KMS-11 (cell line): Measurements from ENCODE around the gene SPACA5.

Experiments used
- H2AFZ ChIP-seq: fragments of 200-600 bp; sonication (generic); 2 replicates; pipeline ENCODE4 v1.6.1; 2016; ENCODE audit warnings: antibody characterized with exemption, mixed run types, low read depth
- H3K27ac ChIP-seq: fragments of 200-600 bp; sonication (generic); 2 replicates; pipeline ENCODE4 v1.6.1; 2016; ENCODE audit warnings: mild to moderate bottlenecking, mixed run types
- H3K27me3 ChIP-seq: fragments of 200-600 bp; sonication (generic); 2 replicates; pipeline ENCODE4 v1.6.1; 2017; ENCODE audit warnings: mild to moderate bottlenecking, low read depth, mixed run types, moderate library complexity; ENCODE audit not compliant: insufficient read depth
- H3K36me3 ChIP-seq: fragments of 200-600 bp; sonication (generic); 2 replicates; pipeline ENCODE4 v1.6.1; 2017; ENCODE audit warnings: mild to moderate bottlenecking, mixed run types; ENCODE audit not compliant: insufficient read depth
- H3K4me1 ChIP-seq: fragments of 200-600 bp; sonication (generic); 2 replicates; pipeline ENCODE4 v1.6.1; 2016; ENCODE audit warnings: mild to moderate bottlenecking, low read depth, mixed run types; ENCODE audit not compliant: poor library complexity, severe bottlenecking
- H3K4me2 ChIP-seq: fragments of 200-600 bp; sonication (generic); 2 replicates; pipeline ENCODE4 v1.7.0; 2016; ENCODE audit warnings: mild to moderate bottlenecking, mixed run types
- H3K4me3 ChIP-seq: fragments of 200-600 bp; sonication (generic); IDR thresholded peaks from 2 replicates; pipeline ENCODE4 v1.6.1; 2017; ENCODE audit warnings: low read depth, low read length, mixed read lengths; ENCODE audit not compliant: insufficient read depth
- H3K79me2 ChIP-seq: fragments of 200-600 bp; sonication (generic); 2 replicates; pipeline ENCODE4 v1.6.1; 2016; ENCODE audit warnings: low read depth, mixed run types; ENCODE audit not compliant: insufficient read depth
- H3K9ac ChIP-seq: fragments of 200-600 bp; sonication (generic); 2 replicates; pipeline ENCODE4 v1.6.1; 2016; ENCODE audit warnings: mild to moderate bottlenecking, mixed run types
- H4K20me1 ChIP-seq: fragments of 200-600 bp; sonication (generic); 2 replicates; pipeline ENCODE4 v1.6.1; 2016; ENCODE audit warnings: mild to moderate bottlenecking, mixed run types; ENCODE audit not compliant: insufficient read depth
- TF ChIP-seq, protein P1 (sequence below): fragments of 200-600 bp; sonication (generic); conservative IDR thresholded peaks from 2 replicates; pipeline ENCODE4 v1.6.1; 2017; ENCODE audit warnings: low read depth, mild to moderate bottlenecking, antibody characterized with exemption, low read length, moderate library complexity, mixed read lengths

The SPACA5 gene

DNA sequence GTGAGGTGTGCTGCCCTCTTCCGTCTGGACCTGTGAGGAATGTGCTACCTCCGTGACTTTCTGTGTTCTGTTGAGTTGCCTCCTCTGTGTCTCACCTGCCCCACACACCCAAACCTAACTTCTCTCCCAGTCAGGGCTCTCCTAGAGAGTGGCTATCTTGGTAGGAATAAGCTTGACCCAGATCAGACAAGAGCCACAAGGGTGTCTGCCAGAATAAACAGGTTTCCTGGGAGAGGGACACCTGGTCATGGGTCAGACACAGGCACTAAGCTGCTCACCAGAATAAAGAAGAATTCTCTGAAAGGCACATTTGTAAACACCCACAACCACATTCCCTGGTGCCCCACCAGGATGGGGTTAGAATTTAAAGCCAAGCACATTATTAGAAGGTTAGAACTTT lies 14.1 kb upstream of the SPACA5 start:
- H3K4me1 ChIP-seq = no peaks in the 10 kb centered on the region
- no peaks in the 10 kb centered on the region for H4K20me1 ChIP-seq
- H3K79me2 ChIP-seq = no peaks in the 10 kb centered on the region
- no peak overlapping the region for H3K4me3 ChIP-seq
- TF ChIP-seq, protein P1, sequence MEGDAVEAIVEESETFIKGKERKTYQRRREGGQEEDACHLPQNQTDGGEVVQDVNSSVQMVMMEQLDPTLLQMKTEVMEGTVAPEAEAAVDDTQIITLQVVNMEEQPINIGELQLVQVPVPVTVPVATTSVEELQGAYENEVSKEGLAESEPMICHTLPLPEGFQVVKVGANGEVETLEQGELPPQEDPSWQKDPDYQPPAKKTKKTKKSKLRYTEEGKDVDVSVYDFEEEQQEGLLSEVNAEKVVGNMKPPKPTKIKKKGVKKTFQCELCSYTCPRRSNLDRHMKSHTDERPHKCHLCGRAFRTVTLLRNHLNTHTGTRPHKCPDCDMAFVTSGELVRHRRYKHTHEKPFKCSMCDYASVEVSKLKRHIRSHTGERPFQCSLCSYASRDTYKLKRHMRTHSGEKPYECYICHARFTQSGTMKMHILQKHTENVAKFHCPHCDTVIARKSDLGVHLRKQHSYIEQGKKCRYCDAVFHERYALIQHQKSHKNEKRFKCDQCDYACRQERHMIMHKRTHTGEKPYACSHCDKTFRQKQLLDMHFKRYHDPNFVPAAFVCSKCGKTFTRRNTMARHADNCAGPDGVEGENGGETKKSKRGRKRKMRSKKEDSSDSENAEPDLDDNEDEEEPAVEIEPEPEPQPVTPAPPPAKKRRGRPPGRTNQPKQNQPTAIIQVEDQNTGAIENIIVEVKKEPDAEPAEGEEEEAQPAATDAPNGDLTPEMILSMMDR = no peak
- no peak overlapping the region for H2AFZ ChIP-seq
- H3K27me3 ChIP-seq = no peaks in the 10 kb centered on the region
- no peaks in the 10 kb centered on the region for H3K36me3 ChIP-seq
- no peak overlapping the region for H3K27ac ChIP-seq
- H3K4me2 ChIP-seq = no peak overlapping the region
- no peak overlapping the region for H3K9ac ChIP-seq

DNA sequence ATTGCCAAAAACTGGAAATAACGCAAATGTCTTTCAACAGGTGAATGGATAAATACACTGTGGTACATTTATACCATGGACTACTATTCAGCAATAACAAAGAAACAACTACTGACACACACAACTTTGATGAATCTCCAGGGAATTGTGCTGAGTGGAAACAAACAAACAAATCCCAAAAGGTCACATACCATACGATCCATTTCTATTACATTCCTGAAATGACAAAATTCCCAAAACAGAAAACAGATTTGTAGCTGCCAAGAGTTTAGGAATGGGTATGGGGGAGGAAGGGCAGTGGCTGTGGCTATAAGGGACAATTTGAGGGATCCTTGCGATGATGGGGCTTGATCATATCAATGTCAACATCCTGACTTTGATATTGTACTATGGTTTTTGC lies 5.5 kb upstream of the SPACA5 start:
- TF ChIP-seq, protein P1 = no peak
- Histone ChIP-seq H2AFZ (no peak overlapping the region), H3K36me3 (no peaks in the 10 kb centered on the region), H3K27ac (no peak overlapping the region), H4K20me1 (no peaks in the 10 kb centered on the region), H3K9ac (no peak overlapping the region), H3K27me3 (no peaks in the 10 kb centered on the region), H3K4me3 (no peak overlapping the region), H3K79me2 (no peaks in the 10 kb centered on the region; the same call in 1 of the 2 replicates), H3K4me2 (no peak overlapping the region), H3K4me1 (peaks cover 5% of the 10 kb centered on the region)

DNA sequence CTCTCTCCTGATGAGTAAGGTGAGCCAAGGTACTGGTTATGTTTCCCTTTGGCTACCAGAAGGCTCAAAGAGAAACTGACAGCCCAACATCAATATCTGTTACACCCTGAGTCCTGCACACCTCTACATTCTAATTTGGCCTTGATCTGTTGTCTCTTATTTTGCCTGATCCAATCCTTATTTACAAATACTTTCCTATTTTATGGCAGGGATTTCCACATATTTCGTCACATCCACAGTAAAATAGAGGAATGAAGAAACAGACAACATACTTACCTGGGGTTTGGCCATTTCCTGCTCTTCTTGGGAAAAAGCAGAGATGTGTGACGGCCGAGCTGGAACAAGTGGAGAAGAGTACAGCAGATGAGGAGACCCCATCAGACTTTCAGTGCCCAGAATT lies 4.5 kb upstream of the SPACA5 start:
- Histone ChIP-seq H3K27ac (no peak overlapping the region), H3K9ac (no peak overlapping the region), H4K20me1 (no peaks in the 10 kb centered on the region), H2AFZ (no peak overlapping the region), H3K4me1 (peaks cover 5% of the 10 kb centered on the region), H3K27me3 (no peaks in the 10 kb centered on the region), H3K4me3 (no peak overlapping the region), H3K4me2 (peak overlapping the region; percentile 39; the same call in 1 of the 2 replicates), H3K36me3 (no peaks in the 10 kb centered on the region), H3K79me2 (no peaks in the 10 kb centered on the region; the same call in 1 of the 2 replicates)
- TF ChIP-seq, protein P1 = no peak

DNA sequence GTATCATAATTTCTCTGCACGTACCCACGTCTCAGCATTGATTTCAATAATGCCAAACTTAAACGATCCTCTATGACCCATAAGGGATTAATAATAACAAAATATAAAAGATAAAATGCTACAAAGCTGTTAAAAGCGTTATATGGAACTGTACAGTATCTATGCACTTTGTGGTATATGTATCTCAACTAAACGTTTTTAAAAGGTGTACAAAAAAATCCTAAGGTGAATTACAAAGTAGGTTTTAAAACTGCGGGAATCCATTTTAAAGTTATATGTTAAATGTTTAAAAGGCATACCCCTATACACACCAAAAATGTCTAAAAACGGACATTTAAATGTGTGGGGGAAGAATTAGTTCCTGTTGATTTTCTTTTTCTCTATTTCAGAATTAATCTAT lies 3.9 kb upstream of the SPACA5 start:
- H3K4me1 ChIP-seq = peaks cover 5% of the 10 kb centered on the region
- H3K4me2 ChIP-seq = peak overlapping the region; percentile 39
- H2AFZ ChIP-seq = peak overlapping the region; percentile 66
- H3K9ac ChIP-seq = peak overlapping the region; percentile 74; the same call in 1 of the 2 replicates
- H3K27ac ChIP-seq = no peak overlapping the region; the same call in 1 of the 2 replicates
- H3K36me3 ChIP-seq = no peaks in the 10 kb centered on the region
- H3K27me3 ChIP-seq = no peaks in the 10 kb centered on the region
- no peaks in the 10 kb centered on the region for H4K20me1 ChIP-seq
- no peak overlapping the region for H3K4me3 ChIP-seq
- TF ChIP-seq, protein P1 = no peak
- no peaks in the 10 kb centered on the region; the same call in 1 of the 2 replicates for H3K79me2 ChIP-seq
